GM18499 (cell line): ENCODE data around the gene HAUS8.
"Not testable (repeated sequence)": the region's sequence is repeated elsewhere in the genome, so short reads cannot be mapped to it uniquely, and the experiment has no call there.

Source experiments
- ATAC-seq: cut with Tn5 transposase; IDR thresholded peaks from one replicate; pipeline ENCODE4 v1.9.1; 2021; ENCODE audit warnings: moderate number of reproducible peaks; ENCODE audit not compliant: insufficient read depth, unreplicated experiment

Gene HAUS8

DNA sequence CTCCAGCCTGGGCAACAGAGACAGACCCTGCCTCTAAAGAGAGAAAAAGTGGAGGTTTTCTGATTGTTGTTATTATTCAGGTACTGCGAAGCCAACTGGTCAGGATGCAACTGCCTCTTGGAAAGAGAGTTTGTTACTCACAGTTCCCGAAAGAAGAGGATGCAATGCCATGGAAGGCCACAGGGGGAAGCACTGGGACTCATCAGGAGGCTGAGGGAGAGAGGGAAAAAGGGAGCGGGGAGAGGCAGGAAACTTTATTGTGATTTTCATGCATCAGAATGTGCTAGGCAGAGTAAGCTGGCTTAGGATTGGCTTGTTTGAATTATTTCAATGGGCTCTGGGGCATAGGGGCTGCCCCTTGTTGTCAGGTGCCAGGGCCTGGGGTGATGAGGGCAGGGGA is 27.9 kb upstream of the HAUS8 start:
- ATAC-seq: no peak

- no peak for ATAC-seq
Measured at GRCh38 chr19:17101686-17102628, 26.7 kb upstream of the HAUS8 start.

DNA sequence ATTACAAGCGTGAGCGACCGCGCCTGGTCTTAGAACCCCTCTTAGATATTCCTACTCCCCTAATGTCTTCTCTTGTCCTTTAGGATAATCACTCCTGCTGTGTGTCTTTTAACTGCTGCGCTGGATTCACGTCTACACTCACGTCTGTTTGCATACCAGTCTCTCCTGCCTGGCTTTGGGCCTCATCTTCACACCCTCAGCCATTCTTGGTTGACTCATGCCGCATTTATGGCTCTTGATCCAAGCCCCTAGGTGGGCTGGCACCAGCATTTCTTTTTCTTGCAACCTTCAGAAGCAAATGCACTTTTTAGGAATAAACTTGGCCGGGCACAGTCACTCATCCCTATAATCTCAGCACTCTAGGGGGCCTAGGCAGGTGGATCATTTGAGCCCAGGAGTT is 23.1 kb upstream of the HAUS8 start:
- ATAC-seq: no peak

GRCh38 chr19:17097593-17098126 is 22.4 kb upstream of the HAUS8 start:
- no peak for ATAC-seq

DNA sequence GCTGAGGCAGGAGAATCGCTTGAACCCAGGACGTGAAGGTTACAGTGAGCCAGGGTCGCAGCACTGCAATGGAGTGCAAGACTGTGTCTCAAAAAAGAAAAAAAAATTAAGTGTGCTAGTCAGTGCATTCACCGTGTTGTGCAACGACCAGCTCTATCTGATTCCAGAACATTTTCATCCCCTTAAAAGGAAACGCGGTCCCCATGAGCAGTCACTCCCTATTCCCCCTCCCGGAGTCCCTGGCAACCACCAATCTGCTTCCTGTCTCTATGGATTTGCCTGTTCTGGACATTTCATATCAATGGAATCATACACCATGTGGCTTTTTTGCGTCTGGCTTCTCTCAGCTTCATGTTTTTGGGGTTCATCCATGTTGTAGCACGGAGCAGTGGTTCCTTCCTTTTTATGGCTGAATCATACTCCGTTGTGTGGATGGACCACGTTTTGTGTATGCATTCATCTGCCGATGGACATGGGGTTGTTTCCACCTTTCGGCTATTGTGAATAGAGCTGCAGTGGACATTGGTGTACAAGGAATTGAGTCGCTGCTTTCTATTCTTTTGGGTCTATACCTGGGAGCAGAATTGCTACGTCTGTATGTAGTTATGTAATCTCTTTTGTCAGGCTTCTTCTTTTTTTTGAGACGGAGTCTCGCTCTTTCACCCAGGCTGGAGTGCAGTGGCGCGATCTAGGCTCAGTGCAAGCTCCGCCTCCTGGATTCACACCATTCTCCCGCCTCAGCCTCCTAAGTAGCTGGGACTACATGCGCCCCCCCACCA is 20.1 kb upstream of the HAUS8 start:
- no peak for ATAC-seq

DNA sequence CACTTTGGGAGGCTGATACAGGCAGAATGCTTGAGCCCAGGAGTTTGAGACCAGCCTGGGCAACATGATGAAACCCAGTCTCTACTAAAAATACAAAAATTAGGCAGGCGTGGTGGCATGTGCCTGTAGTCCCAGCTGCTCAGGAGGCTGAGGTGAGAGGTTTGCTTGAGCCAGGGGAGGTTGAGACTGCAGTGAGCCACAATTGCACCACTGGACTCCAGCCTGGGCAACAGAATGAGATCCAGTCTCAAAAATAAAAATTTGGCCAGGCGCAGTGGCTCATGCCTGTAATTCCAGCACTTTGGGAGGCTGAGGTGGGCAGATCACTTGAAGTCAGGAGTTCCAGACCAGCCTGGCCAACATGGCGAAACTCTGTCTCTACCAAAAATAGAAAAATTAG is 19.4 kb upstream of the HAUS8 start:
- not testable (repeated sequence) for ATAC-seq

DNA sequence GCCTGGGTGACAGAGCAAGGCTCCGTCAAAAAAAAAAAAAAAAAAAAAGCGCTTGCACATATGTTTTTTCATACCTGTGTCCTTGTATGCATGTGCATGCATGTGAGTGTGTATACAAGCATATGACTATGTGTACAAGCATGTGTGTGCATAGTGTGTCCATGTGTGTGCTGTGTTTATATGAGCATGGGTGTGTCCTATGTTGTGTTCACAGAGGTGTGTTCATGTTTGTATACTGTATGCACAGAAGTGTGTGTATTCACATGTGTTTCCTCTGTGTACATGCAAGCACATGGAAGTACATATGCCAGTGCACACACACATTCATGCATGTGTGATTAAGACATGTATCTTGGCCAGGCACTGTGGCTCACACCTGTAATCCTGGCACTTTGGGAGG is 17.4 kb upstream of the HAUS8 start:
- no peak for ATAC-seq

DNA sequence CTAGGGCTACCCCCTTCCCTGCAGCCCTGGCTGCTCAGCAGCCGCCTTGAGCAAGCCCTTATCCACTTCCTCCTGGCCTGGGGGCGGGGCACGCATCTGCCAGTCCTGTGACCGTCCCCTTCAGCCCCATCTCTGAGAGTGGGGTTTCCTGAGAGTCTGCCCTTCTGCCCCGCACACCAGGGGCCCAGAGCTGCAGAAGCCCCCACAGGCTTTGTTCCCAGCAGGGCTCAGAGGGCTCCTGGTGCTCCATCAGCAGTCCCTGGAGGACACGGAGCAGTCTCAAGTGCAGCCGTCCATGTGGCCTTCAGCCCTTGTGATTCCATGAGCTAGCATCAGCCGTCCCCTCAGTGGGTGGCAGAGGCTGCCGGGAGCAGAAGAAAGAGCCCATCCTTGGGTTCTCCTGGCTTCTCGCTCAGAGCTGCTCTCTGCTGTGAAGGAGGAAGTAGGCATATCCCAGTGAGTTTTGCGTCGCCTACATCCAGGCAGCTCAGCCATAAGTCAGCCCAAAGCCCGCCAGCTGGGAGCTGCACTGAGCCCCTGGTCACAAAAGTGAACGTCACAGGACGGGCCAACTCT is 16.6 kb upstream of the HAUS8 start:
- no peak for ATAC-seq

- no peak for ATAC-seq
Measured at GRCh38 chr19:17090583-17090982, 15.3 kb upstream of the HAUS8 start.

DNA sequence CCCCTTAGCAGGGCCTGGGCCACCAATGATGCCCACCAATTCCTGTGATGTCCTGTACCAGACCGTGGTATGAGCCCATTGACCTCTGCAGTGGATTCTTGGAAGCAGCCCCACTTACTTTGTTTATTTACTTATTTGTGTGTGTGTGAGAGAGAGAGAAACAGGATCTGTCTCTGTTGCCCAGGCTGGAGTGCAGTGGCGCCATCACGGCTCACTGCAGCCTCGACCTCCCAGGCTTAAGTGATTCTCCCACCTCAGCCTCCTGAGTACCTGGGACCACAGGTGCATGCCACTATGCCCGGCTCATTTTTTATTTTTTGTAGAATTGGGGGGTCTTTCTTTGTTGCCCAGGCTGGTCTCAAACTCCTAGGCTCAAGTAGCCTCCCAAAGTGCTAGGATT is 13.3 kb upstream of the HAUS8 start:
- no peak for ATAC-seq

- ATAC-seq: no peak
Measured at GRCh38 chr19:17086834-17087233, 11.6 kb upstream of the HAUS8 start.

GRCh38 chr19:17086120-17086519 is 10.9 kb upstream of the HAUS8 start:
- no peak for ATAC-seq

GRCh38 chr19:17081672-17082630 is 6.7 kb upstream of the HAUS8 start:
- no peak for ATAC-seq

DNA sequence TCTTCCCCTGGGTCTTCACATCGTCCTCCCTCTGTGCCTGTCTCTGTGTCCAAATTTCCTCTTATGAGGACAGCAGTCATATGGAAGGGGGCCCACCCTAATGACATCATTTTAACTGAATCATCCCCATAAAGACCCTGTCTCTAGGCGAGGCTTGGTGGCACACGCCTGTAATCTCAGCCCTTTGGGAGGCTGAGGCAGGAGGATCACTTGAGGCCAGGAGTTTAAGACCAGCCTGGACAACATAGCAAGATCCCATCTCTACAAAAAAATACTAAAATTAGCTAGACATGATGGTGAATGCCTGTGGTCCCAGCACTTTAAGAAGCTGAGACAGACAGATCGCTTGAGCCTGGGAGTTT is 5.2 kb upstream of the HAUS8 start:
- ATAC-seq: no peak

GRCh38 chr19:17079710-17080439 is 4.6 kb upstream of the HAUS8 start:
- no peak for ATAC-seq

GRCh38 chr19:17078920-17079709 is 3.9 kb upstream of the HAUS8 start:
- ATAC-seq: no peak

- ATAC-seq: no peak
Measured at GRCh38 chr19:17078036-17078919, 3.0 kb upstream of the HAUS8 start.
